Measurements from ENCODE around the gene ABCA9.

DNA sequence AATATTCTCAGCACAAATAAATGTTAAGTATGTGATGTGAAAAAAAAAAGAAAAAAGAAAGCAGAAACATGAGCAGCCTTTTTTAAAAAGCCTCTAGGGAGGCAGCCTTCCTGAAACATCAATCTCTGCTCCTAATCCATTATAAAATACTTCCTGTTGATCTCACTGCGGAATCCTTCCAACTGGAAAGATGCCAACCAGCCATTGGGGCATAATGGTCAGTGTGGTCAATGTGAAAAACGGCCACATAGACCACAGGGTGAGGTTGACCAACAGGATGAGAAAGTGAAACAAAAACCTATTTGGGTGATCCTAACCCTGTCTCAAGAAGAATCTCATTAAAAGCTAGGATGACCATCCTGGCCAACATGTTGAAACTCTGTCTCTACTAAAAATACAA lies 79.4 kb downstream of the ABCA9 start:
- TF ChIP-seq POLR2A (IDR thresholded peaks at IDR 0.05; ENCODE audit: low read depth, low read length) (no peak), POLR2AphosphoS5 (IDR thresholded peaks at IDR 0.05; ENCODE audit: low read depth, low read length) (no peak)

All from GM12892 (cell line).